PC-3 (cell line): Measurements from ENCODE around the gene MCM7.

Experiments used
- CTCF ChIP-seq: fragments of 300-600 bp; sonication (generic); conservative IDR thresholded peaks from 2 replicates; pipeline ENCODE4 v1.5.1; 2017; ENCODE audit warnings: antibody characterized with exemption, low read depth, mild to moderate bottlenecking, low read length
- EZH2 ChIP-seq: fragments of 300-600 bp; sonication (generic); IDR thresholded peaks from one replicate; pipeline ENCODE4 v1.6.1; 2017; ENCODE audit warnings: antibody characterized with exemption, mild to moderate bottlenecking, low read length; ENCODE audit not compliant: unreplicated experiment
- EZH2phosphoT487 ChIP-seq: fragments of 300-600 bp; sonication (generic); IDR thresholded peaks from 2 replicates; pipeline ENCODE4 v1.6.1; 2018; ENCODE audit warnings: mild to moderate bottlenecking, antibody characterized with exemption, low read length, borderline replicate concordance

GRCh38 chr7:100093054-100093453 lies 8.1 kb downstream of the MCM7 start:
- no peak for TF ChIP-seq CTCF
- TF ChIP-seq EZH2 = no peak
- no peak for TF ChIP-seq EZH2phosphoT487
